Central memory CD8-positive, alpha-beta T cell (primary cell): ENCODE measurements around the gene BICDL2.
"Not testable (repeated sequence)": the region's sequence is repeated elsewhere in the genome, so short reads cannot be mapped to it uniquely, and the experiment has no call there.

Source experiments
- ATAC-seq: fragments of 150-1000 bp; cut with Tn5 transposase; replicated peaks from 2 replicates; pipeline ENCODE4 v1.10.0; 2022; ENCODE audit warnings: mild to moderate bottlenecking, moderate FRiP score, moderate number of reproducible peaks; ENCODE audit not compliant: poor library complexity, severe bottlenecking; ENCODE audit errors: extremely low read depth
- DNase-seq, 2 donors: peaks; one replicate each; pipeline ENCODE4 v3.0.0; 2021; ENCODE audit warnings: low spot score in 2 of 2
- H3K27ac Mint-ChIP-seq: one replicate; pipeline ENCODE4 v1.8.0; 2022; ENCODE audit warnings: low read depth, mild to moderate bottlenecking, moderate library complexity, mixed read lengths
- H3K27me3 Mint-ChIP-seq: one replicate; pipeline ENCODE4 v1.8.0; 2022; ENCODE audit warnings: mixed read lengths
- H3K36me3 Mint-ChIP-seq: one replicate; pipeline ENCODE4 v1.8.0; 2022; ENCODE audit warnings: mild to moderate bottlenecking, moderate library complexity, mixed read lengths; ENCODE audit not compliant: insufficient read depth
- H3K4me1 Mint-ChIP-seq: one replicate; pipeline ENCODE4 v1.8.0; 2022; ENCODE audit warnings: mixed read lengths
- H3K4me3 Mint-ChIP-seq: one replicate; pipeline ENCODE4 v1.8.0; 2022; ENCODE audit warnings: mild to moderate bottlenecking, moderate library complexity, mixed read lengths
- H3K9me3 Mint-ChIP-seq: one replicate; pipeline ENCODE4 v1.8.0; 2022; ENCODE audit warnings: mixed read lengths

The BICDL2 gene

DNA sequence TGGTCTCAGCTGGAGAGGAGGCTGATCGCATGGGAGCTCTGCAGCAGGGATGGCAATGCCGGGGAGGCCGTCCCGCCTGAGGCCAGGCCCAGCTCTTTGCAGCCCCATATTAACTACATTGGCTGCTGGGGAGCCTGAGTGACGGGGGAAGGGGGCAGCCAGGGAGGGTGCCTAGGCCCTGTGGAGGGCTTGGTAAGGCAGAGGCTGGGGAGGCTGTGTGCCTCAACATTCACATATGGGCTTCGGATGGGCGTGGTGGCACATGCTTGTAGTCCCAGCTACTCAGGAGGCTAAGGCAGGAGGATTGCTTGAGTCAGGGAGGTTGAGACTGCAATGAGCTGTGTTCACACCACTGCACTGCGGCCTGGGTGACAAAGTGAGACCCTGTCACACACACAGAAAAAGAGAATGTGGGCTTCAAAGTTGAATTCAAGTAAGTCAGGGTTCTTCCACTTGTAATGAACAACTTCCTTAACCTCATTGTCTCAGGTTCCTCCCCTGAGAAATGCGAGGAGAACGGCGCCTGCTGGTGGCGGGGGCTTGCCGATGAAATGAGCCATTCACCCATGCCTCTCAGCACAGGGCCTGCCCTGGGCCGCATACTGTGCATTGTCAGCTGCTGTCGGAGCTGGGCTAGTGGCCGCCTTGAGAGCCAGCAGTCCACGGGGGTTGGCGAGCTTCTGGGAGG lies 36.0 kb upstream of the BICDL2 start:
- H3K9me3 Mint-ChIP-seq, DNase-seq, H3K27me3 Mint-ChIP-seq, ATAC-seq: not testable (repeated sequence)
- peak overlapping the region; percentile 62 for H3K4me3 Mint-ChIP-seq
- H3K4me1 Mint-ChIP-seq: peaks cover 82% of the 10 kb centered on the region
- peak overlapping the region; percentile 90 for H3K27ac Mint-ChIP-seq
- H3K36me3 Mint-ChIP-seq: peaks cover 53% of the 10 kb centered on the region

DNA sequence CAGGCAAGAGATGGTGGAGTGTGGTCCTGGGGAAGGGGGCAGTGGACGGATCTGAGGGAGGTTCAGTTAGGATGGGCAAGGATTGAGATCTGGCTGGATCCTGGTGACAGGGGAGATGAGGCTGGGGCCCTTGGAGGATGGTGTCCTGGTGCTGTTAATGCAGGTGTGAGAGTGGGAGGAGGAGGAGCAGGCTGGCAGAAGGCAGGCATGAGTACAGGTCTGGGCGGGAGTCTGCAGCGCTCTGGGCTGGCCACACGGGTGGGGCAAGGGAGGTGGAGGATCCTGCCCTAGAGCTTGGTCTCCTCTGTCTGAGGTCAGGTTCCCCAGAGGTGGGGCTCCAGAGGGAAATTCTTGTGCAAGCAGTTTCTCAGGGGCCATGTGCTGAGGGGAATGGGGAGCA lies 35.4 kb upstream of the BICDL2 start:
- not testable (repeated sequence) for H3K27me3 Mint-ChIP-seq, ATAC-seq, H3K9me3 Mint-ChIP-seq, DNase-seq
- H3K4me3 Mint-ChIP-seq: peak overlapping the region; percentile 63
- peaks cover 59% of the 10 kb centered on the region for H3K36me3 Mint-ChIP-seq
- peaks cover 85% of the 10 kb centered on the region for H3K4me1 Mint-ChIP-seq
- peak overlapping the region; percentile 90 for H3K27ac Mint-ChIP-seq

DNA sequence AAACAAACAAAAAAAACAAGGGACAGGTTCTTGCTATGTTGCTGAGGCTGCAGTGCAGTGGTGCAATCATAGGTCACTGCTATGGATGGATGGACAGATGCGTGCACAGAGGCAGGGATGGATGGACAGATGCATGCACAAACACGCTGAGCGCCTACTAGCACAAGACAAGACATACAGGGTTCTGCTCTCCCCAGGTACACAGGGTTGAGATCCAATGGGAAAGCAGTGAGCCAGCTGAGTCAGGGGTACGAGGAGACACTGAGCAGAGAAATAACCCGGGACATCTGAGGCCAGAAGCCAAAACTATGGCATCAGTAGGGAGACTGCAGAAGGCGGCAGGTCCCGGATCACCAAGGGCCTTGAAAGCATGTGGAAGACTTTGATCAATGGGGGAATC lies 34.9 kb upstream of the BICDL2 start:
- ATAC-seq (no peak), DNase-seq (no peak)
- no peaks in the 10 kb centered on the region for H3K27me3 Mint-ChIP-seq
- peak overlapping the region; percentile 63 for H3K4me3 Mint-ChIP-seq
- H3K9me3 Mint-ChIP-seq: no peaks in the 10 kb centered on the region
- H3K4me1 Mint-ChIP-seq: peaks cover 84% of the 10 kb centered on the region
- peak overlapping the region; percentile 90 for H3K27ac Mint-ChIP-seq
- peaks cover 58% of the 10 kb centered on the region for H3K36me3 Mint-ChIP-seq

DNA sequence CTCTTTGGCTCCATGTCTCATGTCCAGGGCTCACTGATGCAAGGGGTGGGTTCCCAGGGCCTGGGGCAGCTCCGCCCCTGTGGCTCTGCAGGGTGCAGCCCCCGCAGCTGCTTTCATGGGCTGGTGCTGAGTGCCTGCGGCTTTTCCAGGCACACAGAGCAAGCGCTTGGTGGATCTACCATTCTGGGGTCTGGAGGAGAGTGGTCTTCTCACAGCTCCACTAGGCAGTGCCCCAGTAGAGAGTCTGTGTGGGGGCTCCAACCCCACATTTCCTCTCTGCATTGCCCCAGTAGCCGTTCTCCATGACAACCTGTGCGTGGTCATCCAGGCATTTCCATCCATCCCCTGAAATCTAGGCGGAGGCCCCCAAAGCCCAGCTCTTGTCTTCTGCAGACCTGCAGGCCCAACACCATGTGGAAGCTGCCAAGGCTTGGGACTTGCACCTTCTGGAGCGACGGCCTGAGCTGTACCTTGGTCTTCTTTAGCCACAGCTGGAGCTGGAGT lies 33.9 kb upstream of the BICDL2 start:
- ATAC-seq (no peak), DNase-seq (no peak)
- H3K36me3 Mint-ChIP-seq: peaks cover 64% of the 10 kb centered on the region
- no peaks in the 10 kb centered on the region for H3K27me3 Mint-ChIP-seq
- no peaks in the 10 kb centered on the region for H3K9me3 Mint-ChIP-seq
- peak overlapping the region; percentile 90 for H3K27ac Mint-ChIP-seq
- peaks cover 76% of the 10 kb centered on the region for H3K4me1 Mint-ChIP-seq
- no peak overlapping the region for H3K4me3 Mint-ChIP-seq

DNA sequence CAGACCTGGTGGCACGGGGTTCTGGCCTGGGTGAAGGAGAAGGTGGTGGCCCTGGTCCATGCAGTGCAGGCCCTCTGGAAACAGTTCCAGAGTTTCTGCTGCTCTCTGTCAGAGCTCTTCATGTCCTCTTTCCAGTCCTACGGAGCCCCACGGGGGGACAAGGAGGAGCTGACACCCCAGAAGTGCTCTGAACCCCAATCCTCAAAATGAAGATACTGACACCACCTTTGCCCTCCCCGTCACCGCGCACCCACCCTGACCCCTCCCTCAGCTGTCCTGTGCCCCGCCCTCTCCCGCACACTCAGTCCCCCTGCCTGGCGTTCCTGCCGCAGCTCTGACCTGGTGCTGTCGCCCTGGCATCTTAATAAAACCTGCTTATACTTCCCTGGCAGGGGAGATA lies 32.4 kb upstream of the BICDL2 start:
- peaks cover 73% of the 10 kb centered on the region for H3K4me1 Mint-ChIP-seq
- peak overlapping the region; percentile 47 for H3K27ac Mint-ChIP-seq
- DNase-seq, H3K27me3 Mint-ChIP-seq, H3K9me3 Mint-ChIP-seq, ATAC-seq: not testable (repeated sequence)
- peaks cover 60% of the 10 kb centered on the region for H3K36me3 Mint-ChIP-seq
- peak overlapping the region; percentile 98 for H3K4me3 Mint-ChIP-seq

DNA sequence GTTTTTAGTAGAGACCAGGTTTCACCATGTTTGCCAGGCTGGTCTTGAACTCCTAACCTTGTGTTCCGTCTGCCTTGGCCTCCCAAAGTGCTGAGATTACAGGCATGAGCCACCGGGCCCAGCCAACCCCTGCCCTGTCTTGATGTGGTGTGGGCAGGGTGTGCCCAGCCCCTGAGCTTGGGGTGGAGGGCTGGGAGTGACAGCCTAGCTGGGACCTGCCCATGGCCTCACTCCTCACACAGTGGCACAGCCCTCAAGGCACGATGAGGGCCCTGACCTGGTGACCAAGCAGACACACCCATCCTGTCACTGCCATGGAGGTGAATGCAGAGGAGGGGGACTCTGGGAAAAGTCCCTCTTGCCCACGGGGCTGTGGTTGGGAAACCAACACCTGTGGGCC lies 31.7 kb upstream of the BICDL2 start:
- Mint-ChIP-seq H3K9me3 (no peaks in the 10 kb centered on the region), H3K36me3 (peaks cover 58% of the 10 kb centered on the region), H3K4me1 (peaks cover 71% of the 10 kb centered on the region), H3K27ac (peak overlapping the region; percentile 98), H3K27me3 (no peaks in the 10 kb centered on the region), H3K4me3 (peak overlapping the region; percentile 98)
- DNase-seq (no peak), ATAC-seq (no peak)

DNA sequence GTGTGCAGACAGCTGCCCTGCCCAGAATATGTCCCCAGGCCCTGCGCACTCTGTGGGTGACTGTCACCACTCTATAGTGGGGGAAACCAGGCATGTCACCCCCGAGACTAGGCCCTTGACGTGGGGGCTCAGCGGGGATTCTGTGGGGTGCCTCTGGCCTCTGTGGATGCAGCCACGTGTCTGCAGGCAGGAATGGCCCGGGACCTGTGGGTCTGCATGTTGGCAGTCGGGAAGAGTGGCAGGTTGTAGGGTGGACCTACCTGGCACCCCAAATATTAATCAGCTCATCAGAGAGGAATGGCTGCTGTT lies 29.6 kb upstream of the BICDL2 start:
- Mint-ChIP-seq H3K27me3 (no peaks in the 10 kb centered on the region), H3K27ac (peak overlapping the region; percentile 98), H3K4me1 (peaks cover 62% of the 10 kb centered on the region), H3K4me3 (peak overlapping the region; percentile 98), H3K9me3 (no peaks in the 10 kb centered on the region), H3K36me3 (peaks cover 49% of the 10 kb centered on the region)
- ATAC-seq (no peak), DNase-seq (no peak)

DNA sequence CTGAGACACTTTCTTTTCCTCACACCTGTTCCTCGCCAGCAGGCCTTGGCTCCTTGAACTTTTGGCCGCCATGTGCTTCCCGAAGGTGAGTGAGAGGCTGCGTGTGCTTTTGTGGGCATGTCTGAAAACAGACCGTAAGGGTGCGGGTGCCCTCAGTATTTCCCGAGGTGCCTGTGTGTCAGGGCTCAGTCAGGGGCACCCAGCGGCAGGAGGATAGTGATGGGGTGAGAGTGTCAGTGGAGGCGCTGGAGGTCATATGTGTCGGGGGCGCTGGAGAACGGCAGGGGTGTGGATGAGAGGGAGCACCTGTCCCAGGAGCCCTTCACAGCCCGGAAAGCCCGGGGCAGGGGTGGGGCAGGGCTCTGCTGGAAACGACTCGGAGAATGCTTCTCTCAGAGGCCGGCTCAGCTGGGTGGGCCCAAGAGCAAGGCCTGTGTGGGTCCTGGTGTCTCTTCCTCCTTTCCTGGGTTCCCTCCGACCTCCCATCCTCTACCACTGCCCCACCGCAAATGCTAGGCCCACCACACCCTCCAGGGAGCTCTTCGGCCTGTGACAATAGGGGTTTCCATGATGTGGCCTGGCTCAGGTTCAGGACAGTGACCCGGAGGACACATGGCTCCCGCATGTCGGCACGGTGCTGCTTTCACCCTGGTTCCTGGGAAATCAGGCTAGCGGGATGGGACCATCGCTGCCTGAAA lies 29.1 kb upstream of the BICDL2 start:
- Mint-ChIP-seq H3K27me3 (no peaks in the 10 kb centered on the region), H3K27ac (peak overlapping the region; percentile 98), H3K4me1 (peaks cover 57% of the 10 kb centered on the region), H3K36me3 (peaks cover 45% of the 10 kb centered on the region), H3K9me3 (no peaks in the 10 kb centered on the region), H3K4me3 (peak overlapping the region; percentile 98)
- DNase-seq (no peak), ATAC-seq (peak; percentile 42)

DNA sequence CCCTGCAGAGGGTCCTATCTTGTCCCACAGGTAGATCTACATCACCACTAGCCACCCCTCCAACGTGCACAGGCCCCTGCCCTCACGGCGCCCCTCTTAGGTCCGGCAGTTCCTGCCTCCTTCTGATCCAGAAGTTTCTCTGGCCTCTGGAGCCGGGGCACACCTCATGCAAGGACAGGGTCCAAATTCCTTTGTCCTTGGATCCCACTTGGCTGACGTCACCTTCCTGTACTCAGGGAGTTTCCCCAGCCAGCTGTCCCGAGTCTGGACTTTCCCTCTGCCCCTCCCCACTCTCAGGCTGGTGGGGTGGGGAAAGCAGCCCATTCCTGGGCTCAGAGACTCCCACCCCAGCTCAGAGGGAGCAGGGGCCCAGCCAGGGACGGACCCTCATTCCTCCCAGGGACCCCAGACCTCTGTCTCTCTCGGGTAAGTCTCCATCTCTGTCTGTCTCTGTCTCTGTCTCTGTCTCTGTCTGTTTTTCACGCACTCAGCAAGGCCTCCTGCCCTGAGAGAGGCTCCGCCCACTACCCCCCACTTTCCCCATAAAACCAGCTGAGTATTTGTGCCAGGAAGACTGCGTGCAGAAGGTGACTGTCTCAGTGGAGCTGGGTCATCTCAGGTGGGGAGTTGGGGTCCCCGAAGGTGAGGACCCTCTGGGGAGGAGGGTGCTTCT lies 28.5 kb upstream of the BICDL2 start, which contains the start of gene IL32:
Gene IL32, plus strand, starts transcription at position 572 of the 673 bp plus-strand sequence. CDS start 172 bp downstream, outside the sequence.
- ATAC-seq (peak; percentile 55), DNase-seq (no peak)
- Mint-ChIP-seq H3K27me3 (no peaks in the 10 kb centered on the region), H3K9me3 (no peaks in the 10 kb centered on the region), H3K4me1 (peaks cover 54% of the 10 kb centered on the region), H3K27ac (peak within 1 kb of the TSS; percentile 98), H3K4me3 (peak within 1 kb of the TSS; percentile 98), H3K36me3 (peaks cover 43% of the 10 kb centered on the region)

DNA sequence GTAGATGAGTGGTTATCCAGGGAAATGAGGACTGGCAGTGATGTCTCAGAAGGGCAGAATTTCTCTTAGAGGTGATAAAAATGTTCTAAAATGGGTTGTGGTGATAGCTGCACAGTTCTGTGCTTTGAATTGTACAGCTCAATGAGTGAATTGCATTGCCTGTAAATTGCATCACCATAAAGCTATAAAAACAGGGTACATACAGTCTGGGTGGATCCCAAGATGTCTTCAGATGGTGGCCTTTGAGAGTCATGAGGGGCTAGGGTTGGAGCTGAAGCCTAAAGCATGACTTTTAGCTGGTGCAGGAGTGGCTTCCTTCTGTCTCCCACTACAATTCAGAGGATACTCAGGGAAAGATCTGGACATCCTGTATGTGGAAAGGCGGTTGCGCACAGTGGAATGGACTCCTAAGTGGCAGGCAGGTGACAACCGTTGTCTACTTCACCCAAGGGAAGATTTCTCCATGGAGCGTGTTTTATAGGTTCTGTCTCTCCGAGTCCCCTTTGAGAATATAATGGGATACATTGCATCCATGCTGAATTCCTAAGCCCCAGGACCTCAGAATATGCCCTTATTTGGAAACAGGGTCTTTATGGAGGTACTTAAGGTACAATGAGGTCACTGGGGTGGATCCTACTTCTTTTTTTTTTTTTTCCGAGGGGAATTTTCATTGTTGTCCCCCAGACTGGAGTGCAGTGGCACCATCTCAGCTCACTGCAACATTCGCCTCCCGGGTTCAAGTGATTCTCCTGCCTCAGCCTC lies 27.1 kb upstream of the BICDL2 start:
- no peak for DNase-seq
- peaks cover 51% of the 10 kb centered on the region for H3K4me1 Mint-ChIP-seq
- peaks cover 36% of the 10 kb centered on the region for H3K36me3 Mint-ChIP-seq
- ATAC-seq: no peak
- H3K27ac Mint-ChIP-seq: peak overlapping the region; percentile 98
- H3K27me3 Mint-ChIP-seq: no peaks in the 10 kb centered on the region
- H3K9me3 Mint-ChIP-seq: no peaks in the 10 kb centered on the region
- peak overlapping the region; percentile 98 for H3K4me3 Mint-ChIP-seq

DNA sequence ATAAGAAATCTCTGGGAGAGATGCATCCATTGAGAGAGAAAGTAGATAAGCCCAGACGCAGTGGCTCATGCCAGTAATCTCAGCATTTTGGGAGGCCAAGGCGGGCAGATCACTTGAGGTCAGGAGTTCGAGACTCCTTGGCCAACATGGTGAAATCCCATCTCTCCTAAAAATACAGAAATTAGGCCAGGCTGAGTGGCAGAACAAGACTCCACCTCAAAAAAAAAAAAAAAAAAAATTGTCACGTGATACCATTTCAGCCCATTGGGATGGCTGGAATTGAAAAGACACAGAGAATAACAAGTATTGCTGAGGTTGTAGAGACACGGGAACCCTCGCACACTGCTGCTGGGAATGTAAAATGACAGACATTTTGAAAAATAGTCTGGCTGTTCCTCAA lies 25.8 kb upstream of the BICDL2 start:
- H3K4me3 Mint-ChIP-seq: no peak overlapping the region
- peaks cover 23% of the 10 kb centered on the region for H3K36me3 Mint-ChIP-seq

More for the DNA sequence above, 25.8 kb upstream of the BICDL2 start:
- Mint-ChIP-seq H3K27me3 (no peaks in the 10 kb centered on the region), H3K9me3 (no peaks in the 10 kb centered on the region), H3K27ac (peak overlapping the region; percentile 98), H3K4me1 (peaks cover 41% of the 10 kb centered on the region)
- no peak for ATAC-seq
- DNase-seq: no peak
